BJ (cell line): ENCODE data around the gene UBE2QL1. TPM values are rescaled to one million over a fixed set of nuclear protein-coding genes. Genes with fewer than 3 reads are reported as not detected.

Source experiments
- CTCF ChIA-PET: fragments of 350-600 bp; formaldehyde crosslinking; extraction: SDS; loops from one replicate; lab custom pipeline; 2021; ENCODE audit warnings: antibody characterized with exemption, inconsistent platforms; lab: Yijun Ruan, JAX
- POLR2A ChIA-PET: fragments of 300-600 bp; sonication (Branson Sonifier 250); formaldehyde crosslinking; extraction: SDS; loops from one replicate; lab custom pipeline; 2021; ENCODE audit warnings: antibody characterized with exemption; lab: Charles Lee
- DNase-seq: peaks from one replicate; pipeline ENCODE4 v3.0.0-alpha.2; 2011; ENCODE audit warnings: low read depth
- H3K27me3 ChIP-seq: 2 replicates; pipeline ENCODE4 v1.6.0; 2011; ENCODE audit warnings: low read length; ENCODE audit not compliant: control insufficient read depth, insufficient read depth
- H3K36me3 ChIP-seq: 2 replicates; pipeline ENCODE4 v1.5.1; 2011; ENCODE audit warnings: low read length; ENCODE audit not compliant: control insufficient read depth, insufficient read depth
- H3K4me3 ChIP-seq: 2 replicates; pipeline ENCODE4 v1.5.1; 2011; ENCODE audit warnings: low read depth, mild to moderate bottlenecking, control low read depth, low read length
- polyA plus RNA-seq: library from polyadenylated mRNA; depleted of rRNA; stranded (reverse); fragments of >200 nt; gene quantifications from 2 replicates; pipeline ENCODE4 v1.2.3, GENCODE V29; 2011
- TF ChIP-seq, protein P1 (sequence below): IDR thresholded peaks from 2 replicates; pipeline ENCODE4 v1.5.1; 2011; ENCODE audit warnings: low read depth, mild to moderate bottlenecking, control low read depth, inconsistent platforms, low read length, moderate library complexity; ENCODE audit not compliant: insufficient read depth

Gene UBE2QL1
- polyA plus RNA-seq, 1 experiment = not detected

DNA sequence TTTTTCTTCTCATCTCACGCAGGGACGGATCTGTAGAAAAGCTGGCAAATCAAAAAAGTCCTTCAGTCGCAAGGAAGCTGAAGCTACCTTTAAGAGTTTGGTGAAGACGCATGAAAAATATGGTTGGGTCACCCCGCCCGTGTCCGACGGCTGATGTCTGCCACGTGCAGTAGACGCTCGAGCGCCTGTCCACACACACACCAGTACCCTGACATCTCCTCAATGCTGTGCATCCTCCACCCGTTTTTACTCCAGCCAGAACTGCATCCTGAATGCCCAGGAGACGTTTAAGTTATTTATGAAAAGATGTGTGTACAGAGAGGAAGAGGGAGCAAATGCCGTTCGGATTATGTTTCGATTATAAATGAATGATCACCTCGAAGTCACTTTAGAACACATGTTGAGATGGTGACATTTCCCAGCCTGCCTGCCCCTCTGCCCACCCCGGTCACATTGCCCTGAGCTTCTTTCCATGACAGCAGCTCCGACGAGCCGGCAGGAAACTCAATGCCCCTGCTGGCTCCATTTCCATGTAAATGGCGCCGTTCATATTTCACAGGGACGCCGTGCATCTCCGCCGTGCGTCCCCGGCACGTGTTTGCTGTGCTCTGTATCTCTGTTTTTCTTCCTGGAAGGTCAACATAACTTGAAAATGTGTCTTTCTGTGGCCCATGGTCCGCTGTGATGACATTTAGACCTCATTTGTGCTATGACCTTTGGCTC is 42.7 kb downstream of the UBE2QL1 start:
- ChIA-PET CTCF (no interaction called here), POLR2A (no interaction called here)

DNA sequence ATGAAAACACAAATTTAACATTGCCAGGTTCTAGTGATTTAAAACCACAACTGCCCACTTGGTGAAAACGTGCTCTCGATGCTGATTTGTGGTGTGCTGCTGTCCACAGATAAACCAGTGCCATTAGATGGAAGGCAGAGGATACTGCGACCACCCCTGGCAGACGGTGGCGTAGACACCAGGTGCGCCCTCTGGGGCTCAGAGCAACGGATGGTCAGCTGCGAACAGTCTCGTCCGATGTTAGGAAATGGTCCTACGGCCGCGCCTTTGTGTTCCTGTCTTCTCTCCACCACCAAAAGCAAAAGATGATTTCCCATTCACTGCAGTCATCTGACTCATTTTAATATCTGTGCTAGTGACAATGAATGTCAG is 43.2 kb downstream of the UBE2QL1 start:
- no peak for DNase-seq
- Histone ChIP-seq H3K36me3 (no peaks in the 10 kb centered on the region), H3K27me3 (peaks cover 1% of the 10 kb centered on the region), H3K4me3 (no peak overlapping the region)
- ChIA-PET CTCF (no interaction called here), POLR2A (no interaction called here)
- TF ChIP-seq, protein P1, sequence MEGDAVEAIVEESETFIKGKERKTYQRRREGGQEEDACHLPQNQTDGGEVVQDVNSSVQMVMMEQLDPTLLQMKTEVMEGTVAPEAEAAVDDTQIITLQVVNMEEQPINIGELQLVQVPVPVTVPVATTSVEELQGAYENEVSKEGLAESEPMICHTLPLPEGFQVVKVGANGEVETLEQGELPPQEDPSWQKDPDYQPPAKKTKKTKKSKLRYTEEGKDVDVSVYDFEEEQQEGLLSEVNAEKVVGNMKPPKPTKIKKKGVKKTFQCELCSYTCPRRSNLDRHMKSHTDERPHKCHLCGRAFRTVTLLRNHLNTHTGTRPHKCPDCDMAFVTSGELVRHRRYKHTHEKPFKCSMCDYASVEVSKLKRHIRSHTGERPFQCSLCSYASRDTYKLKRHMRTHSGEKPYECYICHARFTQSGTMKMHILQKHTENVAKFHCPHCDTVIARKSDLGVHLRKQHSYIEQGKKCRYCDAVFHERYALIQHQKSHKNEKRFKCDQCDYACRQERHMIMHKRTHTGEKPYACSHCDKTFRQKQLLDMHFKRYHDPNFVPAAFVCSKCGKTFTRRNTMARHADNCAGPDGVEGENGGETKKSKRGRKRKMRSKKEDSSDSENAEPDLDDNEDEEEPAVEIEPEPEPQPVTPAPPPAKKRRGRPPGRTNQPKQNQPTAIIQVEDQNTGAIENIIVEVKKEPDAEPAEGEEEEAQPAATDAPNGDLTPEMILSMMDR = no peak

More for the DNA sequence above, 42.7 kb downstream of the UBE2QL1 start:
- Histone ChIP-seq H3K36me3 (no peaks in the 10 kb centered on the region), H3K4me3 (no peak overlapping the region), H3K27me3 (peaks cover 1% of the 10 kb centered on the region)
- TF ChIP-seq, protein P1 = no peak
- DNase-seq = no peak

DNA sequence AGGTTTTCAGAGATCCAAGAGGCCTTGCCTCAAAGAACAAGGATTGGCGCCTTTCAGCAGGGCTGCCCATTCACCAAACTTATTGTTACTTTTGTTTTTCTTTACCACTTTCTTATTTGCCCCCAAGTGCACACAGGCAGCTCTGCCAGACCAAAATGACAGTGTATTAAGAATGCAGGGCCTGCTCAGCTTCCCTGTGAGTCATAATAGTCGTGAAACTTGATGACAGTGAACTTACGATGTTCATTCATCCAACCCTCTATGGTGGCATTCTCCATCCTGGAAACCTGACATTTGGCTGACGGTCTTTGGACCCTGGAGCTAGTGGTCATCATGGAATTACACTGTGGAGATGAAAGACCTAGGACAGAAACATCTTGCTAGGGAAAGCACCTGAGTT is 44.3 kb downstream of the UBE2QL1 start:
- Histone ChIP-seq H3K4me3 (no peak overlapping the region), H3K27me3 (no peaks in the 10 kb centered on the region; the same call in none of the 2 replicates), H3K36me3 (no peaks in the 10 kb centered on the region)
- ChIA-PET POLR2A (no interaction called here), CTCF (no interaction called here)
- DNase-seq = no peak
- TF ChIP-seq, protein P1 = no peak

DNA sequence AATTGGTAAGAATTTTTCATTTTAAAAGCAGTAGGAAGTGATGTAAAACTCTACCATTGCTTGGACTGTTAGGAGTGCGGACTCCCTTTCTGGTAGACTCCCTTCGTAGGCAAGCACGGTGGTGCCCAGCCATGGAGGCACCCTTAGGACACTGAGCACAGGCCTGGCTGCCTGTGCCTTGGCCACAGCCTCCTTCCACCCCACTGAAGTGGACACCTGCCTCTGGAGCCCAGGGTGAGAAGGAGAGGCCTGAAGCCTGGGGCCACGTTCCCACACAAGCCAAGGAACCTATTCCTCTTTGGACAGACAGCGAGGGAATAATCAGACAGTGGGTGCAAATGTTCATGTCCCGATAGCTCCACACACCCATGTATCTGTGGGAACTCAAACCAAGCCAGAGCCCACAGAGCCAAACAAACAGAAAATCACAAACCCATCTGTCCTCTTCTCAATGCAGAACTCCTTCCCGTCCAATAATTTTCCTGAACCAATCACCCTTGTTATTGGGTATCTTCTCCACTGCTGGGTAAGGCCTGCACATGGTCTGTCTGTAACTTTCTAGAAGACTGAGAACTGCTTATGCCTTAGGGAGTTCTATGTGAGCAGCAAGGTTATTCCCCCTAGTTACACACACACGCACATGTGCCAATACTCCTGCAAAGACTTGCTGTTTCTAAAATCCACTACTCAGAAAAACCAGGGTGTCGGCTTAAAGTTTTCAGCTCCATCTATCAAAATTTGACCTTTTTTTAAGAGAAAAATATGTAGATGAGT is 45.2 kb downstream of the UBE2QL1 start:
- no peak overlapping the region for H3K4me3 ChIP-seq
- TF ChIP-seq, protein P1 = no peak
- no peak for DNase-seq
- H3K36me3 ChIP-seq = no peaks in the 10 kb centered on the region
- ChIA-PET POLR2A (no interaction called here), CTCF (no interaction called here)
- no peaks in the 10 kb centered on the region; the same call in none of the 2 replicates for H3K27me3 ChIP-seq

DNA sequence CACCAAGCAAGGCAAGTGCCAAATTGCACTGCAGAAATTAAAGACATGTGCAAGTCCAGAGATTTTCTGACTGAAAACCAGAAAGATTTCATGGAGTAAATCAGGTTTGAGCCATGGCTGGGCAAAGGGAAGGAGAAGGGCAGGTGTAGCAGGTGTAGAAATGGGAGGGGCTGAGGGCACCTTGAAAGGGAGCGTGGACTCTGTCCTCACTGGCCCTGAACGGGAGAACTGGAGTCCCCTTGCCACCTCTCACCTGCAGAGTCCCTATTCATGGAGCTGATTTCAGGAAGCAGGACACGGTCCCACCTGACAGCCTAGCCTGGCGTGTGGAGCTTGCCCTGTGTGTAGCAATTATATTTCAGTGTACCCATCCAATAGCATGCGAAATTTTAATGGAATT is 46.3 kb downstream of the UBE2QL1 start:
- ChIA-PET POLR2A (no interaction called here), CTCF (no interaction called here)
- no peaks in the 10 kb centered on the region for H3K36me3 ChIP-seq
- H3K4me3 ChIP-seq = no peak overlapping the region
- no peaks in the 10 kb centered on the region; the same call in none of the 2 replicates for H3K27me3 ChIP-seq
- TF ChIP-seq, protein P1 = no peak
- DNase-seq = no peak
